ENCODE data around the gene BRI3BP. TPM values are rescaled to one million over a fixed set of nuclear protein-coding genes. Genes with fewer than 3 reads are reported as not detected.

The BRI3BP gene
- total RNA-seq: 2.1 and 2.2 TPM in 2 replicates

GRCh38 chr12:124993626-124994436, at the start of gene BRI3BP:
Gene BRI3BP (plus strand): TSS chr12:124993645. CDS start chr12:124993791, 146 bp downstream.
- no peaks in the 10 kb centered on the region for H4K20me1 ChIP-seq (ENCODE audit: insufficient read depth, low read length)
- H3K4me3 ChIP-seq (ENCODE audit: insufficient read depth, low read length): peak within 1 kb of the TSS; percentile 74
- H2AFZ ChIP-seq (ENCODE audit: low read length): peak within 1 kb of the TSS; percentile 81
- peak within 1 kb of the TSS; percentile 88 for H3K4me2 ChIP-seq (ENCODE audit: insufficient read depth, low read length)
- no peaks in the 10 kb centered on the region for H3K36me3 ChIP-seq (ENCODE audit: insufficient read depth, low read length)
- H3K4me1 ChIP-seq (ENCODE audit: insufficient read depth, low read length): peaks cover 13% of the 10 kb centered on the region
- no peak within 1 kb of the TSS for H3K27ac ChIP-seq (ENCODE audit: low read depth, low read length)
- H3K79me2 ChIP-seq (ENCODE audit: insufficient read depth, low read length): peaks cover 1% of the 10 kb centered on the region
- H3K9me3 ChIP-seq (ENCODE audit: low read depth, low read length): no peaks in the 10 kb centered on the region
- peak; percentile 90 for DNase-seq (ENCODE audit: insufficient read length, low spot score, missing footprints)
- H3K27me3 ChIP-seq (ENCODE audit: insufficient read depth, low read length): no peaks in the 10 kb centered on the region
- TF ChIP-seq CTCF (IDR thresholded peaks at IDR 0.05; ENCODE audit: extremely low read depth, low read depth, low read length): no peak

GRCh38 chr12:124946447-124946793, 47.0 kb upstream of the BRI3BP start:
- H3K4me1 ChIP-seq (ENCODE audit: insufficient read depth, low read length): no peaks in the 10 kb centered on the region
- DNase-seq (ENCODE audit: insufficient read length, low spot score, missing footprints): peak; percentile 74
- H4K20me1 ChIP-seq (ENCODE audit: insufficient read depth, low read length): no peaks in the 10 kb centered on the region
- H3K27me3 ChIP-seq (ENCODE audit: insufficient read depth, low read length): no peaks in the 10 kb centered on the region
- no peak overlapping the region for H2AFZ ChIP-seq (ENCODE audit: low read length)
- peaks cover 13% of the 10 kb centered on the region for H3K36me3 ChIP-seq (ENCODE audit: insufficient read depth, low read length)
- TF ChIP-seq CTCF (IDR thresholded peaks at IDR 0.05; ENCODE audit: extremely low read depth, low read depth, low read length): no peak
- H3K4me3 ChIP-seq (ENCODE audit: insufficient read depth, low read length): no peak overlapping the region
- no peaks in the 10 kb centered on the region for H3K79me2 ChIP-seq (ENCODE audit: insufficient read depth, low read length)
- no peaks in the 10 kb centered on the region for H3K9me3 ChIP-seq (ENCODE audit: low read depth, low read length)
- no peak overlapping the region for H3K27ac ChIP-seq (ENCODE audit: low read depth, low read length)
- no peak overlapping the region for H3K4me2 ChIP-seq (ENCODE audit: insufficient read depth, low read length)

- H3K4me2 ChIP-seq (ENCODE audit: insufficient read depth, low read length): no peak overlapping the region
- peak; percentile 41 for DNase-seq (ENCODE audit: insufficient read length, low spot score, missing footprints)
- no peaks in the 10 kb centered on the region for H3K4me1 ChIP-seq (ENCODE audit: insufficient read depth, low read length)
- H4K20me1 ChIP-seq (ENCODE audit: insufficient read depth, low read length): no peaks in the 10 kb centered on the region
- no peak overlapping the region for H3K4me3 ChIP-seq (ENCODE audit: insufficient read depth, low read length)
- H3K27ac ChIP-seq (ENCODE audit: low read depth, low read length): no peak overlapping the region
- no peak for TF ChIP-seq CTCF (IDR thresholded peaks at IDR 0.05; ENCODE audit: extremely low read depth, low read depth, low read length)
- H2AFZ ChIP-seq (ENCODE audit: low read length): no peak overlapping the region
- H3K36me3 ChIP-seq (ENCODE audit: insufficient read depth, low read length): peaks cover 15% of the 10 kb centered on the region
- H3K27me3 ChIP-seq (ENCODE audit: insufficient read depth, low read length): no peaks in the 10 kb centered on the region
- H3K9me3 ChIP-seq (ENCODE audit: low read depth, low read length): no peaks in the 10 kb centered on the region
- H3K79me2 ChIP-seq (ENCODE audit: insufficient read depth, low read length): no peaks in the 10 kb centered on the region
Measured at GRCh38 chr12:124947013-124947412, 46.4 kb upstream of the BRI3BP start.

GRCh38 chr12:124947561-124948398, 45.7 kb upstream of the BRI3BP start:
- Histone ChIP-seq H3K27me3 (ENCODE audit: insufficient read depth, low read length) (no peaks in the 10 kb centered on the region), H3K27ac (ENCODE audit: low read depth, low read length) (no peak overlapping the region), H3K4me3 (ENCODE audit: insufficient read depth, low read length) (no peak overlapping the region), H3K79me2 (ENCODE audit: insufficient read depth, low read length) (no peaks in the 10 kb centered on the region), H3K9me3 (ENCODE audit: low read depth, low read length) (no peaks in the 10 kb centered on the region), H3K4me2 (ENCODE audit: insufficient read depth, low read length) (no peak overlapping the region), H4K20me1 (ENCODE audit: insufficient read depth, low read length) (no peaks in the 10 kb centered on the region), H3K4me1 (ENCODE audit: insufficient read depth, low read length) (no peaks in the 10 kb centered on the region), H3K36me3 (ENCODE audit: insufficient read depth, low read length) (peaks cover 15% of the 10 kb centered on the region), H2AFZ (ENCODE audit: low read length) (no peak overlapping the region)
- peak; percentile 19 for DNase-seq (ENCODE audit: insufficient read length, low spot score, missing footprints)
- no peak for TF ChIP-seq CTCF (IDR thresholded peaks at IDR 0.05; ENCODE audit: extremely low read depth, low read depth, low read length)
